Gastrocnemius medialis (tissue), 4 donors: ENCODE data around the gene DNM3.

ENCODE experiments used
- CTCF ChIP-seq, 5 experiments: fragments of 450-650 bp in 3 of 5; fragments of 200-600 bp in 2 of 5; sonication (generic) in 2 of 5; IDR thresholded peaks in 4 of 5; conservative IDR thresholded peaks in 1 of 5; 1 replicate in 4 of 5; 2 replicates in 1 of 5; pipeline ENCODE4 v1.5.1; 2016 to 2019; ENCODE audit warnings: antibody characterized with exemption in 5 of 5, mild to moderate bottlenecking in 3 of 5, moderate library complexity in 3 of 5
- POLR2A ChIP-seq, 2 donors: fragments of 450-650 bp; IDR thresholded peaks; one replicate each; pipeline ENCODE4 v1.6.1; 2017; ENCODE audit warnings: antibody characterized with exemption in 2 of 2, mild to moderate bottlenecking in 2 of 2, moderate library complexity in 2 of 2

GRCh38 chr1:171844381-171844780 lies 3.1 kb downstream of the DNM3 start:
- TF ChIP-seq CTCF (IDR thresholded peaks at IDR 0.05 in 4 of 5, conservative IDR thresholded peaks at IDR 0.05 in 1 of 5) = no peak
- no peak for TF ChIP-seq POLR2A (IDR thresholded peaks at IDR 0.05)
